Glomerular visceral epithelial cell (primary cell): ENCODE measurements around the gene RGS3.
"Not testable (repeated sequence)": the region's sequence is repeated elsewhere in the genome, so short reads cannot be mapped to it uniquely, and the experiment has no call there.

Source experiments
- DNase-seq: peaks from one replicate; pipeline ENCODE4 v3.0.0-alpha.2; 2016; ENCODE audit errors: extremely low spot score

Gene RGS3

GRCh38 chr9:113488490-113488889 lies 25.0 kb downstream of the RGS3 start:
- DNase-seq, result no peak

GRCh38 chr9:113491147-113491546 lies 27.6 kb downstream of the RGS3 start:
- DNase-seq, result not testable (repeated sequence)

GRCh38 chr9:113492343-113493202 lies 29.0 kb downstream of the RGS3 start:
- DNase-seq, result no peak

GRCh38 chr9:113493203-113493520 lies 29.6 kb downstream of the RGS3 start:
- no peak for DNase-seq

GRCh38 chr9:113495526-113495925 lies 32.0 kb downstream of the RGS3 start:
- DNase-seq, result no peak

- no peak for DNase-seq
Observed at GRCh38 chr9:113497051-113497450, 33.5 kb downstream of the RGS3 start.

- no peak for DNase-seq
Observed at GRCh38 chr9:113499153-113499875, 35.8 kb downstream of the RGS3 start.

GRCh38 chr9:113499876-113500497 lies 36.5 kb downstream of the RGS3 start:
- no peak for DNase-seq

GRCh38 chr9:113501129-113501686 lies 37.7 kb downstream of the RGS3 start:
- DNase-seq, result no peak

GRCh38 chr9:113501852-113502251 lies 38.3 kb downstream of the RGS3 start:
- DNase-seq, result no peak

- no peak for DNase-seq
Observed at GRCh38 chr9:113502427-113503034, 39.0 kb downstream of the RGS3 start.

- DNase-seq, result no peak
Observed at GRCh38 chr9:113503131-113503541, 39.6 kb downstream of the RGS3 start.

- DNase-seq, result no peak
Observed at GRCh38 chr9:113503613-113504211, 40.2 kb downstream of the RGS3 start.

- DNase-seq, result no peak
Observed at GRCh38 chr9:113504725-113505590, 41.4 kb downstream of the RGS3 start.

GRCh38 chr9:113506090-113506589 lies 42.6 kb downstream of the RGS3 start:
- DNase-seq, result no peak

- no peak for DNase-seq
Observed at GRCh38 chr9:113507256-113507655, 43.7 kb downstream of the RGS3 start.

GRCh38 chr9:113508111-113508749 lies 44.7 kb downstream of the RGS3 start:
- DNase-seq, result peak; percentile 49

- DNase-seq, result no peak
Observed at GRCh38 chr9:113509463-113509862, 45.9 kb downstream of the RGS3 start.

- peak; percentile 57 for DNase-seq
Observed at GRCh38 chr9:113511047-113511521, 47.6 kb downstream of the RGS3 start.
